Stimulated activated naive CD8-positive, alpha-beta T cell treated with anti-CD3 and anti-CD28 coated beads, Interleukin-15, Interleukin-2, amounts not matched to agents 100 ng/mL and 50 ng/mL, for 24 hours (primary cell): Measurements from ENCODE around the gene AGK.

ENCODE experiments used
- H3K27ac Mint-ChIP-seq: one replicate; pipeline ENCODE4 v1.8.0; 2021; ENCODE audit warnings: mild to moderate bottlenecking, mixed read lengths
- H3K27me3 Mint-ChIP-seq: one replicate; pipeline ENCODE4 v1.8.0; 2021; ENCODE audit warnings: mixed read lengths
- H3K36me3 Mint-ChIP-seq: one replicate; pipeline ENCODE4 v1.8.0; 2021; ENCODE audit warnings: low read depth, mixed read lengths
- H3K4me1 Mint-ChIP-seq: one replicate; pipeline ENCODE4 v1.8.0; 2021; ENCODE audit warnings: low read depth, mixed read lengths
- H3K4me3 Mint-ChIP-seq: one replicate; pipeline ENCODE4 v1.8.0; 2021; ENCODE audit warnings: mild to moderate bottlenecking, mixed read lengths
- H3K9me3 Mint-ChIP-seq: one replicate; pipeline ENCODE4 v1.8.0; 2021; ENCODE audit warnings: mixed read lengths

AGK gene

GRCh38 chr7:141587304-141587703 lies 36.1 kb downstream of the AGK start:
- H3K27me3 Mint-ChIP-seq, result no peaks in the 10 kb centered on the region
- peak overlapping the region; percentile 99 for H3K27ac Mint-ChIP-seq
- H3K36me3 Mint-ChIP-seq, result peaks cover 21% of the 10 kb centered on the region
- peak overlapping the region; percentile 70 for H3K4me3 Mint-ChIP-seq
- H3K9me3 Mint-ChIP-seq, result peaks cover 14% of the 10 kb centered on the region
- peaks cover 80% of the 10 kb centered on the region for H3K4me1 Mint-ChIP-seq

- H3K4me1 Mint-ChIP-seq, result peaks cover 80% of the 10 kb centered on the region
- peak overlapping the region; percentile 23 for H3K27ac Mint-ChIP-seq
These were observed 37.7 kb downstream of the AGK start for GRCh38 chr7:141588912-141589311.

GRCh38 chr7:141590071-141590470 lies 38.9 kb downstream of the AGK start:
- Mint-ChIP-seq H3K9me3 (peaks cover 4% of the 10 kb centered on the region), H3K4me3 (no peak overlapping the region), H3K27me3 (no peaks in the 10 kb centered on the region), H3K36me3 (peaks cover 47% of the 10 kb centered on the region), H3K4me1 (peaks cover 76% of the 10 kb centered on the region), H3K27ac (no peak overlapping the region)

More at GRCh38 chr7:141588912-141589311, 37.7 kb downstream of the AGK start:
- Mint-ChIP-seq H3K9me3 (peaks cover 6% of the 10 kb centered on the region), H3K27me3 (no peaks in the 10 kb centered on the region), H3K4me3 (no peak overlapping the region), H3K36me3 (peaks cover 37% of the 10 kb centered on the region)

- Mint-ChIP-seq H3K4me3 (no peak overlapping the region), H3K9me3 (peaks cover 4% of the 10 kb centered on the region), H3K27me3 (no peaks in the 10 kb centered on the region), H3K4me1 (peaks cover 70% of the 10 kb centered on the region), H3K27ac (peak overlapping the region; percentile 69), H3K36me3 (peaks cover 53% of the 10 kb centered on the region)
These were observed 39.5 kb downstream of the AGK start for GRCh38 chr7:141590666-141591065.

GRCh38 chr7:141593134-141593533 lies 41.9 kb downstream of the AGK start:
- H3K27me3 Mint-ChIP-seq, result no peaks in the 10 kb centered on the region

GRCh38 chr7:141597966-141598365 lies 46.8 kb downstream of the AGK start:
- peaks cover 90% of the 10 kb centered on the region for H3K36me3 Mint-ChIP-seq
- H3K4me3 Mint-ChIP-seq, result no peak overlapping the region

More at GRCh38 chr7:141593134-141593533, 41.9 kb downstream of the AGK start:
- Mint-ChIP-seq H3K36me3 (peaks cover 74% of the 10 kb centered on the region), H3K27ac (peak overlapping the region; percentile 59), H3K4me3 (no peak overlapping the region), H3K9me3 (peaks cover 4% of the 10 kb centered on the region), H3K4me1 (peaks cover 53% of the 10 kb centered on the region)

GRCh38 chr7:141598408-141598807 lies 47.2 kb downstream of the AGK start:
- H3K27me3 Mint-ChIP-seq, result no peaks in the 10 kb centered on the region
- H3K4me3 Mint-ChIP-seq, result no peak overlapping the region
- peaks cover 90% of the 10 kb centered on the region for H3K36me3 Mint-ChIP-seq
- peaks cover 19% of the 10 kb centered on the region for H3K4me1 Mint-ChIP-seq
- no peak overlapping the region for H3K27ac Mint-ChIP-seq
- H3K9me3 Mint-ChIP-seq, result no peaks in the 10 kb centered on the region

More at GRCh38 chr7:141597966-141598365, 46.8 kb downstream of the AGK start:
- no peaks in the 10 kb centered on the region for H3K9me3 Mint-ChIP-seq
- H3K4me1 Mint-ChIP-seq, result peaks cover 23% of the 10 kb centered on the region
- no peak overlapping the region for H3K27ac Mint-ChIP-seq
- H3K27me3 Mint-ChIP-seq, result no peaks in the 10 kb centered on the region

GRCh38 chr7:141600168-141601006 lies 49.2 kb downstream of the AGK start:
- Mint-ChIP-seq H3K36me3 (peaks cover 82% of the 10 kb centered on the region), H3K4me1 (peaks cover 6% of the 10 kb centered on the region), H3K27ac (no peak overlapping the region), H3K9me3 (no peaks in the 10 kb centered on the region), H3K4me3 (no peak overlapping the region), H3K27me3 (no peaks in the 10 kb centered on the region)

GRCh38 chr7:141609576-141609975 lies 58.4 kb downstream of the AGK start:
- H3K36me3 Mint-ChIP-seq, result peaks cover 81% of the 10 kb centered on the region
- H3K27me3 Mint-ChIP-seq, result no peaks in the 10 kb centered on the region

GRCh38 chr7:141610671-141611070 lies 59.5 kb downstream of the AGK start:
- Mint-ChIP-seq H3K9me3 (no peaks in the 10 kb centered on the region), H3K36me3 (peaks cover 82% of the 10 kb centered on the region), H3K27ac (no peak overlapping the region), H3K4me3 (no peak overlapping the region), H3K4me1 (no peaks in the 10 kb centered on the region), H3K27me3 (no peaks in the 10 kb centered on the region)

More at GRCh38 chr7:141609576-141609975, 58.4 kb downstream of the AGK start:
- no peaks in the 10 kb centered on the region for H3K4me1 Mint-ChIP-seq
- no peak overlapping the region for H3K27ac Mint-ChIP-seq
- H3K4me3 Mint-ChIP-seq, result no peak overlapping the region
- H3K9me3 Mint-ChIP-seq, result no peaks in the 10 kb centered on the region

GRCh38 chr7:141612861-141613260 lies 61.7 kb downstream of the AGK start:
- H3K27ac Mint-ChIP-seq, result no peak overlapping the region
- no peak overlapping the region for H3K4me3 Mint-ChIP-seq
- no peaks in the 10 kb centered on the region for H3K27me3 Mint-ChIP-seq
- H3K9me3 Mint-ChIP-seq, result no peaks in the 10 kb centered on the region
- no peaks in the 10 kb centered on the region for H3K4me1 Mint-ChIP-seq
- peaks cover 79% of the 10 kb centered on the region for H3K36me3 Mint-ChIP-seq

- Mint-ChIP-seq H3K27ac (no peak overlapping the region), H3K9me3 (no peaks in the 10 kb centered on the region), H3K4me3 (no peak overlapping the region), H3K36me3 (peaks cover 84% of the 10 kb centered on the region), H3K27me3 (no peaks in the 10 kb centered on the region), H3K4me1 (peaks cover 3% of the 10 kb centered on the region)
These were observed 66.1 kb downstream of the AGK start for GRCh38 chr7:141617280-141617679.

GRCh38 chr7:141619745-141620144 lies 68.5 kb downstream of the AGK start:
- Mint-ChIP-seq H3K9me3 (no peaks in the 10 kb centered on the region), H3K4me3 (no peak overlapping the region), H3K27me3 (no peaks in the 10 kb centered on the region), H3K36me3 (peaks cover 87% of the 10 kb centered on the region), H3K4me1 (peaks cover 3% of the 10 kb centered on the region), H3K27ac (no peak overlapping the region)

GRCh38 chr7:141624763-141625162 lies 73.6 kb downstream of the AGK start:
- peaks cover 3% of the 10 kb centered on the region for H3K4me1 Mint-ChIP-seq
- H3K36me3 Mint-ChIP-seq, result peaks cover 86% of the 10 kb centered on the region
- H3K9me3 Mint-ChIP-seq, result no peaks in the 10 kb centered on the region
- no peak overlapping the region for H3K4me3 Mint-ChIP-seq
- no peaks in the 10 kb centered on the region for H3K27me3 Mint-ChIP-seq
- H3K27ac Mint-ChIP-seq, result no peak overlapping the region

- Mint-ChIP-seq H3K36me3 (peaks cover 71% of the 10 kb centered on the region), H3K9me3 (no peaks in the 10 kb centered on the region), H3K4me1 (no peaks in the 10 kb centered on the region), H3K27me3 (no peaks in the 10 kb centered on the region), H3K4me3 (no peak overlapping the region), H3K27ac (no peak overlapping the region)
These were observed 79.4 kb downstream of the AGK start for GRCh38 chr7:141630621-141631020.

GRCh38 chr7:141631525-141631924 lies 80.3 kb downstream of the AGK start:
- Mint-ChIP-seq H3K36me3 (peaks cover 76% of the 10 kb centered on the region), H3K4me3 (no peak overlapping the region), H3K27me3 (no peaks in the 10 kb centered on the region), H3K9me3 (no peaks in the 10 kb centered on the region), H3K4me1 (no peaks in the 10 kb centered on the region), H3K27ac (no peak overlapping the region)
